Gastroesophageal sphincter (tissue), 3 donors: ENCODE data around the gene PDE10A.

ENCODE experiments used
- EP300 ChIP-seq: sonication (generic); formaldehyde crosslinking; IDR thresholded peaks from one replicate; pipeline ENCODE4 v1.6.1; 2017; ENCODE audit warnings: antibody characterized with exemption, mild to moderate bottlenecking
- POLR2A ChIP-seq, 2 donors: fragments of 450-650 bp; IDR thresholded peaks; one replicate each; pipeline ENCODE4 v1.6.1; 2017; ENCODE audit warnings: antibody characterized with exemption in 2 of 2, mild to moderate bottlenecking in 2 of 2, moderate library complexity in 1 of 2
- POLR2AphosphoS5 ChIP-seq: sonication (generic); formaldehyde crosslinking; IDR thresholded peaks from one replicate; pipeline ENCODE4 v1.6.1; 2017; ENCODE audit warnings: antibody characterized with exemption
- TF ChIP-seq, protein P1 (sequence below), 4 experiments: fragments of 200-600 bp in 2 of 4; fragments of 450-650 bp in 2 of 4; sonication (generic) in 1 of 4; IDR thresholded peaks; one replicate each; pipeline ENCODE4 v1.5.1; 2017 to 2019; ENCODE audit warnings: antibody characterized with exemption in 4 of 4, mild to moderate bottlenecking in 2 of 4, moderate library complexity in 2 of 4

DNA sequence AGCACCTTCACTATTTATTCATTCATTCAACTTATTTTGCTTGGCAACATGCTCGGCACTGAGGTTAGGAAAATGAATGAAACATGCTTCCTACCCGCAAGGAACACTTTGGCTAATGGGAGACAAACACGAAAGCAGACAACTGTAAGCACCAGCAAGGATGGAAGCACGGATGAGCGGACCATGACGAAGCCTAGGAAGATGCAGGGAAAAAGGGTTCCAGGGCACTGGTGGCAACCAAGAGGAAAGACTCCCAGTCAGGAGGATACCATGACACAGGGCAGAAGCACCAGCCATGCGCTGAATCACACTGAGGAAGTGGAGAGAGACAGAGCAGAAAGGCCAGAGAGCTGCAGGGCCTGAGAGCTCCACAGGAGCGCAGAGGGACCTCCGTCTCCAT, 9.8 kb downstream of the PDE10A start:
- TF ChIP-seq, protein P1, sequence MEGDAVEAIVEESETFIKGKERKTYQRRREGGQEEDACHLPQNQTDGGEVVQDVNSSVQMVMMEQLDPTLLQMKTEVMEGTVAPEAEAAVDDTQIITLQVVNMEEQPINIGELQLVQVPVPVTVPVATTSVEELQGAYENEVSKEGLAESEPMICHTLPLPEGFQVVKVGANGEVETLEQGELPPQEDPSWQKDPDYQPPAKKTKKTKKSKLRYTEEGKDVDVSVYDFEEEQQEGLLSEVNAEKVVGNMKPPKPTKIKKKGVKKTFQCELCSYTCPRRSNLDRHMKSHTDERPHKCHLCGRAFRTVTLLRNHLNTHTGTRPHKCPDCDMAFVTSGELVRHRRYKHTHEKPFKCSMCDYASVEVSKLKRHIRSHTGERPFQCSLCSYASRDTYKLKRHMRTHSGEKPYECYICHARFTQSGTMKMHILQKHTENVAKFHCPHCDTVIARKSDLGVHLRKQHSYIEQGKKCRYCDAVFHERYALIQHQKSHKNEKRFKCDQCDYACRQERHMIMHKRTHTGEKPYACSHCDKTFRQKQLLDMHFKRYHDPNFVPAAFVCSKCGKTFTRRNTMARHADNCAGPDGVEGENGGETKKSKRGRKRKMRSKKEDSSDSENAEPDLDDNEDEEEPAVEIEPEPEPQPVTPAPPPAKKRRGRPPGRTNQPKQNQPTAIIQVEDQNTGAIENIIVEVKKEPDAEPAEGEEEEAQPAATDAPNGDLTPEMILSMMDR (IDR thresholded peaks at IDR 0.05), result no peak
- TF ChIP-seq POLR2A (IDR thresholded peaks at IDR 0.05), result no peak
- TF ChIP-seq POLR2AphosphoS5, result no peak
- TF ChIP-seq EP300, result no peak
